GM19395 (cell line): ENCODE measurements around the gene HERC6.
A peak's percentile ranks its signal among the peaks of the same experiment; 100 is the strongest.
"Not testable (repeated sequence)": the region's sequence is repeated elsewhere in the genome, so short reads cannot be mapped to it uniquely, and the experiment has no call there.

Experiments
- ATAC-seq: cut with Tn5 transposase; IDR thresholded peaks from one replicate; pipeline ENCODE4 v1.9.1; 2021; ENCODE audit warnings: mild to moderate bottlenecking, moderate library complexity; ENCODE audit not compliant: unreplicated experiment

HERC6 gene

DNA sequence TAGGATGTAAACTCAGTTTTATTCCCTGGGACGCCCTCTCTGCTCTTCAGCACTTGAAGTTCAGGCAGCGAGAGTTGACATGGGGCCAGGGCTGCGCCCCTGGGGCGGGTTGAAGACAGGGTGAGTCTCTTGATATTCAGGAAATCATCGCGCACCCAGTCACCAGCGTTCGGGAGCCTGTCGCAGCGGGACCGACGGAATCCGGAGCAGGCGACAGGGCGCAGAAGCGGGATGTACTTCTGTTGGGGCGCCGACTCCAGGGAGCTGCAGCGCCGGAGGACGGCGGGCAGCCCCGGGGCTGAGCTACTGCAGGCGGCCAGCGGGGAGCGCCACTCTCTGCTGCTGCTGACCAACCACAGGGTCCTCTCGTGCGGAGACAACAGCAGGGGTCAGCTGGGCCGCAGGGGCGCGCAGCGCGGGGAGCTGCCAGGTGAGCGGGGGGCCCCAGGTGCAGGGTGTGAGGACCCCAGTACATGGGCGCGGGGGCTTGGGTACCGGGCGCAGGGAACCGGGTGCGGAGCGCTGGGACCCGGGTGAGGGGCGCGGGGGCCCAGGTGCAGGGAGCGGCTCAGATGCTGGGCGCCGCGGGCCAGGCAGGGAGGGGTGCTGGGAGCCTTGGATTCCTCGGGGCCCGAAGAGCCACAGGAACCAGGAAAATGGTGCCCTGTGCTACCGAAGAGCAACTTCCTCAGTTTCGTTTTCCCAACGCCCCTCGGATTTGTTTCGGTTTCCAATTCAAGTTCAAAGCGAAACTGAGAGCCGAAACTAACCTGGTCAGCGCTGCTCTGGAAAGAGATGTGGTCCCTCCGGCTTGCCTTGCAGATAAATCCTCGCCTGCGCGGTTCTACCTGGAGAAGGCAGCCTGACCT, at the start of gene HERC6:
TSS of gene HERC6 (plus strand) at position 162 of the 869 bp plus-strand sequence. CDS start at position 232, 70 bp downstream.
- ATAC-seq = peak; percentile 80

- no peak for ATAC-seq
Measured at GRCh38 chr4:88333741-88334405, 44.8 kb upstream of the HERC6 start.

DNA sequence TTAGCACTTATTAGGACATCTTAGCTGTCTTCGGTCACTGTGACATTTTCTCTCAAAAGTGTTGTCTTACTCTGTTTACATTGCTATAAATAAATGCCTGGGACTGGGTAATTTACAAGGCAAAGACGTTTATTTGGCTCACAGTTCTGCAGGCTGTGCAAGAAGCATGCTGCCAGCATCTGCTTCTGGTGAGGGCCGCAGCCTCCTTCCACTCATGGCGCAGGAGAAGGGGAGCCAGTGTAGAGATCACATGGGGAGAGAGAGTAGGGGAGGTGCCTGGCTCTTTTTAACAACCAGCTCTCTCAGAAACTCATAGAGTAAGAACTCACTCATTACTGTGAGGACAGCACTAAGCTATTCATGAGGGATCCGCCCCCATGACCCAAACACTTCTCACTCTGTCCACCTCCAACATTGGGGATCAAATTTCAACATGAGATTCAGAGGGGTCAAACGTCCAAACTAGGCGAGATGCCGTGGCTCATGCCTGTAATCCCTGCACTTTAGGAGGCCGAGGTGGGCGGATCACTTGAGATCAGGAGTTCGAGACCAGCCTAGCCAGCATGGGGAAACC, 43.5 kb upstream of the HERC6 start:
- ATAC-seq = no peak

- no peak for ATAC-seq
Measured at GRCh38 chr4:88341227-88342192, 37.1 kb upstream of the HERC6 start.

- not testable (repeated sequence) for ATAC-seq
Measured at GRCh38 chr4:88346902-88347301, 31.8 kb upstream of the HERC6 start.

DNA sequence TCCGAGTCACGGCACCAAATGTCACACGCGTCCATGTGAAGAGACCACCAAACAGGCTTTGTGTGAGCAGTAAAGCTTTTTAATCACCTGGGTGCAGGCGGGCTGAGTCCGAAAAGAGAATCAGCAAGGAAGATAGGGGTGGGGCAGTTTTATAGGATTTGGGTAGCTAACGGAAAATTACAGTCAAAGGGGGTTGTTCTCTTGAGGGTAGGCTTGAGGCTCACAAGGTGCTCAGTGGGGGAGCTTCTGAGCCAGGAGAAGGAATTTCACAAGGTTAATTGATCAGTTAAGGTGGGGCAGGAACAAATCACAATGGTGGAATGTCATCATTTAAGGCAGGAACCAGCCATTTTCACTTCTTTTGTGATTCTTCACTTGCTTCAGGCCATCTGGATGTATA, 29.9 kb upstream of the HERC6 start:
- not testable (repeated sequence) for ATAC-seq

- ATAC-seq = no peak
Measured at GRCh38 chr4:88350786-88351185, 27.9 kb upstream of the HERC6 start.

- no peak for ATAC-seq
Measured at GRCh38 chr4:88352062-88352740, 26.5 kb upstream of the HERC6 start.

- ATAC-seq = no peak
Measured at GRCh38 chr4:88353324-88353723, 25.3 kb upstream of the HERC6 start.

DNA sequence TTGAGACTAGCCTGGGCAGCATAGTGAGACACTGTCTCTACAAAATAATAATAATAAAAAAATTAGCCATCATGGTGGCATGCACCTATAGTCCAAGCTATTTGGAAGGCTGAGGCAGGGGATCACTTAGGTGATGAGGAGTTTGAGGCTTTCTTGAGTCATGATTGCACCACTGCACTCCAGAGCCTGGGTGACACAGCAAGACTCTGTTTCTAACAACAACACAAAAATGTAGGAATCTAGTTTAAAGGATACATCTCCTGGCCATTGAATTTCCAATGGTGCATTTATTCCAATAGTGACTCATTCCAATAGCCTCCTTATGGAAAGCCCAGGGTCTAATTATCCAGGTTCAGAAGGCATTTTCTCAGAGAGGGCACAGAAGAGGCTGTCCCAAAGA, 21.9 kb upstream of the HERC6 start:
- ATAC-seq = no peak

DNA sequence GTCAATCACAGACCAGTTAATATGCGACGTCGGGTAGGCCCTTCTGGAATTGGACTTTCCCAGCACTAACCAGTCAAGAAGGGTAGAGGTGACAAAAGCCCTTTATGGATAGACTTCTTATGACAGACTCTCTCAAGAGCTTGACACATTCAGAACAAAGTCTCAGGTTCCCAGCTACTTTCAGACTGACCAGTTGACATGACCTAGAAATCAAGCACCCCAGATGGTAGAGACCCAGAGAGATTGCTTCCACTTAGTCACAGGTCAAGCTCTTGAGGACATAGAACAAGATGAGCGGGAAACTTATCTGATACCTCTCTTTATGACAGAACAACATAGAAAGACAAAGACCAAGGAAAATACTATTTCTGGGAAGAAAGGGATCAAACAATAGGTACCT, 21.4 kb upstream of the HERC6 start:
- no peak for ATAC-seq

DNA sequence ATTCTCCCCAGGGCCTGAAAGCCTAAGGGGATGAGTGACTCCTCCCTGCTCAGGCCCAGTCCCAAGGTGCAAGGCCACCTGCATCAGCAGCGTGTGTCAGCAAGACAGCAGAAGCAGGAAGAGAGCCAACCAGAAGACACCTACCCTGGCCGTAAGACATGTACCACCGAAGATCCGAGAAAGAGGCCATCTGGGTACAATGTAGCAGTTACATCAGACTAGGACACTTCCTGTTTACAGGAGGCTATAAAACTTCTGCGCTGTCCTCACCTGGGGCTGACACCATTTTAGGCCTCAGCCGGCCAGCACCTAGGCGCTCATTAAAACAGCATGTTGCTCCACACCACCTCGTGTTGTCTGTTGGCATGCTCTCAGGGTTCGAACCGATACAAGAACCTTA, 19.1 kb upstream of the HERC6 start:
- ATAC-seq = no peak

GRCh38 chr4:88360256-88360655, 18.4 kb upstream of the HERC6 start:
- no peak for ATAC-seq

DNA sequence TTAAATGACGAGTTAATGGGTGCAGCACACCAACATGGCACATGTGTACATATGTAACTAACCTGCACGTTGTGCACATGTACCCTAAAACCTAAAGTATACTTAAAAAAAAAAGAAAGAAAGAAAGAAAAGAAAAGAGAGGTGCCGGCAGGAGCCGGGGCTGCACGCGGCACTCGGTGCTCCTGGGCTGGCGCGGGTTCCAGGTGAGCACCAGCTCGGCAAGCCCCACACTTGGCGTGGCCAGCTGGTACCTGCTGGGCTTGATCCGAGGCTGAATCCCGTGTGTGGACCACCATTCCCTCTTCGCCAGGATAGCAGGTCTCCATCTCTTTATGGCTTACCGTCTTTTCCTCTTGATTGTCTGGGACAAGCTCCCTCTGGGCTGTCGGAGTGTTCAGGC, 17.9 kb upstream of the HERC6 start:
- ATAC-seq = no peak

DNA sequence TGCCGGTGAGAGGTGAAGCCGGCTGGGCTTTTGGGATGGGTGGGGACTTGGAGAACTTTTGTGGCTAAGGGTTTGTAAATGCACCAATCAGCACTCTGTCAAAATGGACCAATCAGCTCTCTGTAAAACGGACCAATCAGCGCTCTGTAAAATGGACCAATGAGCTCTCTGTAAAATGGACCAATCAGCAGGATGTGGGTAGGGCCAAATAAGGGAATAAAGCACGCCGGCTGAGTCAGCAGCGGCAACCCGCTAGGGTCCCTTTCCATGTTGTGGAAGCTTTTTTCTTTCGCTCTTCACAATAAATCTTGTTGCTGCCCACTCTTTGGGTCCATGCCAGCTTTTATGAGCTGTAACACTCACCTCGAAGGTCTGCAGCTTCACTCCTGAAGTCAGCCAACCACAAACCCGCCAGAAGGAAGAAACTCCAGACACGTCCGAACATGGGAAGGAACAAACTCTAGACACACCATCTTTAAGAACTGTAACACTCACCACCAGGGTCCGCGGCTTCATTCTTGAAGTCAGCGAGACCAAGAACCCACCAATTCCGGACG, 17.4 kb upstream of the HERC6 start:
- ATAC-seq = not testable (repeated sequence)

DNA sequence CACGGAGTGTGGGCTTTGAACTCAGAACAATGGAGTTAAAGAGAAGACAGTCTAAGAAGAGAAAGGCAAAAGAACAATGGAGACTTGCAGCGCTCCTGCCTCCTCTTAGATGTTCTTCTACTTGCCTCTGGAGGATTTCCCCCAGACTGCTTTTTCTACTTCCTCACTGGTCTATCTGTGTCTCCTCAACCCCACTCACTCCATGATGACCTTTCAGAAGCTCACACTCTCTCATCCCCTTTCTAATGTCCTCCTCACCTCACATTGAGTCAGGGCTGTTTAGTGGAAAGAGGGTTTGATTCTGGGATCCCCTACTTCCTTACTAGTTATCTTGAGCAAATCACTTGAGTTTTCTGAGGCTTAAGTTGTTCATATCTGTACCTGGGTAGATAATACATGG, 12.2 kb upstream of the HERC6 start:
- ATAC-seq = no peak

- no peak for ATAC-seq
Measured at GRCh38 chr4:88367826-88368225, 10.8 kb upstream of the HERC6 start.

DNA sequence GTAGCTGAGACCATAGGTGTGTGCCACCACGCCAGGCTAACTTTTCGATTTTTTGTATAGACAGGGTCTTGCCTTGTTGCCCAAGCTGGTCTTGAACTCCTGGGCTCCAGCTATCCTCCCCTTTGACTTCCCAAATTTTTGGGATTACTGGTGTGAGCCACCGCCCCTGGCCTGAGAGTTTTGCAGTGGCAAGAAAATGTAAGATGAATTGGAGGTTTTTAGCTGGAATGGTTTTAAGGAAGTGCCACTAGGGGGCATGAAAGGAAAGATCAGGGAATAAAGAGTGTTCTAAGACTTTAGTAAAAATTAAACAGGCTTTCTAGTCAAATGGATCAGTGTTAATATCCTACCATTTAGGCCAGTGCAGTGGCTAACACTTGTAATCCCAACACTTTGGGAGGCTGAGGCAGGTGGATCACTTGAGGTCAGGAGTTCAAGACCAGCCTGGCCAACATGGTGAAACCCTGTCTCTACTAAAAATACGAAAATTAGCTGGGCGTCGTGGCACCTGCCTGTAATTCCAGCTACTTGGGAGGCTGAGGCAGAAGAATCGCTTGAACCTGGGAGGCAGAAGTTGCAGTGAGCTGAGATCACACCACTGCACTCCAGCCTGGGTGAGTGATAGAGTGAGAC, 9.4 kb upstream of the HERC6 start:
- ATAC-seq = not testable (repeated sequence)

DNA sequence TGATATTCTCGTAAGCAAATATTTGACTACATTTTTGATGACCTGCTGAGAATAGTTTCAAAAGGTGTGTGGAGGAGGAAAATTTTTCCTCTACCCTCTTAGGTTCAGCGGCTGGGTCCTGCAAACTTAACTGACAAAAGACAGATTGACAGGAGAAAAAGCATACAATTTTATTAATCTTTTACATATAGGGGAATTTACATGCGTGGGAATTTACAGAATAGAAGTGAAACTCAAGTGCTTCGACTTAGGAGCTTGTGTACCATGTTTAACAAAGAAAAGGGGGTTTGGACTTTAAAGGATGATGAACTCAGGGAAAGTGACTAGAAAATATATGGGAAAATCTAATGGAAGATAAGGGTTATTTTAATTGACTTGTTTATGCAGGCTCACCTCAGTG, 2.5 kb downstream of the HERC6 start:
- ATAC-seq = no peak
